Neural progenitor cell (in vitro differentiated cells): ENCODE results near the gene ZNF785. TPM values are rescaled to one million over a fixed set of nuclear protein-coding genes. Genes with fewer than 3 reads are reported as not detected.

Source experiments
- DNase-seq: peaks from one replicate; pipeline ENCODE4 v3.0.0-alpha.2; 2016; ENCODE audit warnings: low spot score
- H2AFZ ChIP-seq: fragments of 200-600 bp; sonication (generic); replicated peaks from 2 replicates; pipeline ENCODE4 v1.6.1; 2016; ENCODE audit warnings: antibody characterized with exemption
- H3F3A ChIP-seq: fragments of 200-600 bp; sonication (generic); 2 replicates; pipeline ENCODE4 v1.6.1; 2016; ENCODE audit warnings: antibody characterized with exemption, low read depth
- H3K27ac ChIP-seq: fragments of 200-600 bp; sonication (generic); 2 replicates; pipeline ENCODE4 v1.5.1; 2016; ENCODE audit warnings: mild to moderate bottlenecking
- H3K27me3 ChIP-seq: fragments of 200-600 bp; sonication (generic); 2 replicates; pipeline ENCODE4 v1.6.1; 2016; ENCODE audit warnings: mild to moderate bottlenecking, moderate library complexity
- H3K36me3 ChIP-seq: fragments of 200-600 bp; sonication (generic); 2 replicates; pipeline ENCODE4 v1.5.1; 2016
- H3K4me1 ChIP-seq: fragments of 200-600 bp; sonication (generic); 2 replicates; pipeline ENCODE4 v1.6.1; 2016; ENCODE audit warnings: mixed run types
- H3K4me2 ChIP-seq: fragments of 200-600 bp; sonication (generic); 2 replicates; pipeline ENCODE4 v1.6.1; 2016
- H3K4me3 ChIP-seq: fragments of 200-600 bp; sonication (generic); 2 replicates; pipeline ENCODE4 v1.5.1; 2016
- H3K79me2 ChIP-seq: fragments of 200-600 bp; sonication (generic); 2 replicates; pipeline ENCODE4 v1.6.1; 2016; ENCODE audit warnings: low read depth
- H3K9ac ChIP-seq: fragments of 200-600 bp; sonication (generic); 2 replicates; pipeline ENCODE4 v1.6.1; 2016
- H3K9me3 ChIP-seq: fragments of 200-600 bp; sonication (generic); 2 replicates; pipeline ENCODE4 v1.5.1; 2016; ENCODE audit warnings: low read depth
- H4K20me1 ChIP-seq: fragments of 200-600 bp; sonication (generic); 2 replicates; pipeline ENCODE4 v1.6.1; 2016; ENCODE audit warnings: low read depth
- H3K27ac Mint-ChIP-seq: 3 replicates; pipeline ENCODE4 v1.8.0; 2021; ENCODE audit warnings: mixed read lengths
- H3K27me3 Mint-ChIP-seq: 2 replicates; pipeline ENCODE4 v1.8.0; 2022; ENCODE audit warnings: low read depth, mild to moderate bottlenecking, inconsistent platforms, moderate library complexity, mixed read lengths; ENCODE audit not compliant: insufficient read depth
- H3K36me3 Mint-ChIP-seq: 3 replicates; pipeline ENCODE4 v1.8.0; 2021; ENCODE audit warnings: mixed read lengths
- H3K4me1 Mint-ChIP-seq: 3 replicates; pipeline ENCODE4 v1.8.0; 2021; ENCODE audit warnings: mixed read lengths
- H3K4me3 Mint-ChIP-seq: 3 replicates; pipeline ENCODE4 v1.8.0; 2021; ENCODE audit warnings: mild to moderate bottlenecking, moderate library complexity, mixed read lengths
- H3K9me3 Mint-ChIP-seq: 3 replicates; pipeline ENCODE4 v1.8.0; 2020; ENCODE audit warnings: mixed read lengths
- CTCF ChIP-seq: fragments of 200-600 bp; sonication (generic); IDR thresholded peaks from 2 replicates; pipeline ENCODE4 v1.5.1; 2017; ENCODE audit warnings: antibody characterized with exemption, mild to moderate bottlenecking
- EZH2 ChIP-seq: fragments of 200-600 bp; sonication (generic); IDR thresholded peaks from 2 replicates; pipeline ENCODE4 v1.6.1; 2017; ENCODE audit warnings: antibody characterized with exemption, mild to moderate bottlenecking, moderate library complexity
- EZH2phosphoT487 ChIP-seq: fragments of 200-600 bp; sonication (generic); IDR thresholded peaks from 2 replicates; pipeline ENCODE4 v1.6.1; 2017; ENCODE audit warnings: antibody characterized with exemption
- total RNA-seq: library from RNA; depleted of rRNA; stranded (reverse); fragments of >200 nt; gene quantifications from 2 replicates; pipeline ENCODE4 v1.2.3, GENCODE V29; 2015; ENCODE audit warnings: low replicate concordance

ZNF785 gene
- total RNA-seq, 1 donor from 2014 or later: 19.5 TPM

- no peak for DNase-seq
- H3K4me3 ChIP-seq: no peak overlapping the region
Measured at GRCh38 chr16:30565526-30565925, 20.0 kb downstream of the ZNF785 start.

GRCh38 chr16:30562021-30562420, 23.5 kb downstream of the ZNF785 start:
- H3K9me3 ChIP-seq: no peaks in the 10 kb centered on the region
- H4K20me1 ChIP-seq: no peaks in the 10 kb centered on the region
- no peaks in the 10 kb centered on the region for H3K4me1 ChIP-seq
- Mint-ChIP-seq H3K9me3 (peaks cover 2% of the 10 kb centered on the region), H3K27me3 (peaks cover 8% of the 10 kb centered on the region), H3K36me3 (no peaks in the 10 kb centered on the region), H3K4me3 (no peak overlapping the region), H3K27ac (no peak overlapping the region), H3K4me1 (peaks cover 12% of the 10 kb centered on the region)
- no peak overlapping the region for H3K4me2 ChIP-seq
- no peak for DNase-seq
- H3F3A ChIP-seq: peaks cover 24% of the 10 kb centered on the region
- peaks cover 15% of the 10 kb centered on the region for H3K27me3 ChIP-seq
- H3K9ac ChIP-seq: no peak overlapping the region
- no peak overlapping the region for H2AFZ ChIP-seq
- H3K27ac ChIP-seq: no peak overlapping the region
- TF ChIP-seq EZH2phosphoT487 (no peak), CTCF (no peak), EZH2 (no peak)
- H3K79me2 ChIP-seq: peaks cover 8% of the 10 kb centered on the region
- H3K4me3 ChIP-seq: no peak overlapping the region
- no peaks in the 10 kb centered on the region for H3K36me3 ChIP-seq

More at GRCh38 chr16:30565526-30565925, 20.0 kb downstream of the ZNF785 start:
- Histone ChIP-seq H3K27ac (no peak overlapping the region), H3K9ac (no peak overlapping the region), H3K9me3 (no peaks in the 10 kb centered on the region), H3F3A (peaks cover 5% of the 10 kb centered on the region), H3K79me2 (no peaks in the 10 kb centered on the region), H3K4me2 (no peak overlapping the region), H3K36me3 (no peaks in the 10 kb centered on the region), H4K20me1 (no peaks in the 10 kb centered on the region), H3K27me3 (peaks cover 15% of the 10 kb centered on the region), H2AFZ (no peak overlapping the region), H3K4me1 (peaks cover 4% of the 10 kb centered on the region)
- no peaks in the 10 kb centered on the region for H3K9me3 Mint-ChIP-seq
- H3K36me3 Mint-ChIP-seq: no peaks in the 10 kb centered on the region
- TF ChIP-seq EZH2phosphoT487 (no peak), EZH2 (no peak), CTCF (no peak)
- H3K27me3 Mint-ChIP-seq: peaks cover 8% of the 10 kb centered on the region
- H3K27ac Mint-ChIP-seq: no peak overlapping the region
- H3K4me1 Mint-ChIP-seq: peaks cover 3% of the 10 kb centered on the region
- no peak overlapping the region for H3K4me3 Mint-ChIP-seq

GRCh38 chr16:30561089-30561816, 24.2 kb downstream of the ZNF785 start:
- peak overlapping the region; percentile 52 for H3K4me2 ChIP-seq
- TF ChIP-seq EZH2phosphoT487 (no peak), EZH2 (no peak), CTCF (no peak)
- H3K27me3 ChIP-seq: peaks cover 15% of the 10 kb centered on the region
- Mint-ChIP-seq H3K4me1 (peaks cover 14% of the 10 kb centered on the region), H3K9me3 (peaks cover 2% of the 10 kb centered on the region), H3K4me3 (peak overlapping the region; percentile 38), H3K36me3 (peaks cover 2% of the 10 kb centered on the region), H3K27me3 (peaks cover 7% of the 10 kb centered on the region), H3K27ac (no peak overlapping the region)
- H2AFZ ChIP-seq: peak overlapping the region; percentile 60
- H3K9ac ChIP-seq: no peak overlapping the region
- H4K20me1 ChIP-seq: no peaks in the 10 kb centered on the region
- peak; percentile 16 for DNase-seq
- no peak overlapping the region for H3K27ac ChIP-seq
- no peaks in the 10 kb centered on the region for H3K36me3 ChIP-seq
- H3K79me2 ChIP-seq: peaks cover 15% of the 10 kb centered on the region
- no peak overlapping the region for H3K4me3 ChIP-seq
- peaks cover 24% of the 10 kb centered on the region for H3F3A ChIP-seq
- H3K4me1 ChIP-seq: no peaks in the 10 kb centered on the region
- H3K9me3 ChIP-seq: no peaks in the 10 kb centered on the region
